Erythroblast (primary cell): ENCODE results near the gene EPS8.

Experiments used
- DNase-seq, 2 experiments: peaks; one replicate each; lab custom pipeline; 2025; lab: John Stamatoyannopoulos, UW
- GATA1 ChIP-seq: IDR thresholded peaks from 2 replicates; pipeline ENCODE4 v1.6.1; 2011; ENCODE audit warnings: low read depth, mild to moderate bottlenecking, control low read depth, low read length, moderate library complexity
- POLR2A ChIP-seq: IDR thresholded peaks from 2 replicates; pipeline ENCODE4 v1.6.1; 2011; ENCODE audit warnings: mild to moderate bottlenecking, low read length

Gene EPS8

GRCh38 chr12:15710860-15711510 is 78.2 kb downstream of the EPS8 start:
- no peak for TF ChIP-seq POLR2A
- TF ChIP-seq GATA1, result no peak
- DNase-seq, result no peak

- TF ChIP-seq POLR2A, result no peak
- DNase-seq, result no peak
These were observed 79.6 kb downstream of the EPS8 start for GRCh38 chr12:15709551-15709950.

GRCh38 chr12:15708396-15709076 is 80.7 kb downstream of the EPS8 start:
- peak; percentile 9 to 12 for DNase-seq
- no peak for TF ChIP-seq POLR2A
- TF ChIP-seq GATA1, result no peak

GRCh38 chr12:15707516-15708199 is 81.5 kb downstream of the EPS8 start:
- no peak for DNase-seq
- no peak for TF ChIP-seq POLR2A
- TF ChIP-seq GATA1, result no peak

- peak in 1 of 2 experiments; percentile 29 for DNase-seq
- no peak for TF ChIP-seq POLR2A
- TF ChIP-seq GATA1, result no peak
These were observed 83.0 kb downstream of the EPS8 start for GRCh38 chr12:15706010-15706676.

- DNase-seq, result no peak
- no peak for TF ChIP-seq GATA1
- TF ChIP-seq POLR2A, result no peak
These were observed 83.6 kb downstream of the EPS8 start for GRCh38 chr12:15705606-15706005.

- no peak for TF ChIP-seq POLR2A
- no peak for TF ChIP-seq GATA1
- no peak for DNase-seq
These were observed 86.9 kb downstream of the EPS8 start for GRCh38 chr12:15702276-15702675.

- DNase-seq, result peak; percentile 25 to 45
- no peak for TF ChIP-seq POLR2A
- TF ChIP-seq GATA1, result no peak
These were observed 87.5 kb downstream of the EPS8 start for GRCh38 chr12:15701631-15702156.

GRCh38 chr12:15701206-15701605 is 88.0 kb downstream of the EPS8 start:
- DNase-seq, result peak; percentile 61 to 82
- TF ChIP-seq GATA1, result no peak
- TF ChIP-seq POLR2A, result no peak

GRCh38 chr12:15700595-15700994 is 88.6 kb downstream of the EPS8 start:
- TF ChIP-seq GATA1 (no peak), POLR2A (peak; percentile 33)
- peak; percentile 44 to 64 for DNase-seq

GRCh38 chr12:15699886-15700285 is 89.3 kb downstream of the EPS8 start:
- DNase-seq, result peak in 1 of 2 experiments; percentile 18

GRCh38 chr12:15698377-15698871 is 90.8 kb downstream of the EPS8 start:
- TF ChIP-seq POLR2A, result no peak
- peak in 1 of 2 experiments; percentile 6 for DNase-seq

More at GRCh38 chr12:15699886-15700285, 89.3 kb downstream of the EPS8 start:
- TF ChIP-seq POLR2A, result no peak
- no peak for TF ChIP-seq GATA1

- TF ChIP-seq GATA1 (no peak), POLR2A (no peak)
- no peak for DNase-seq
These were observed 92.0 kb downstream of the EPS8 start for GRCh38 chr12:15697201-15697600.
